T-helper 1 cell (primary cell): ENCODE results near the gene P2RX2.

Experiments
- DNase-seq, 5 donors: peaks; one replicate each; pipeline ENCODE4 v3.0.0-alpha.2; 2012 to 2020

The P2RX2 gene

DNA sequence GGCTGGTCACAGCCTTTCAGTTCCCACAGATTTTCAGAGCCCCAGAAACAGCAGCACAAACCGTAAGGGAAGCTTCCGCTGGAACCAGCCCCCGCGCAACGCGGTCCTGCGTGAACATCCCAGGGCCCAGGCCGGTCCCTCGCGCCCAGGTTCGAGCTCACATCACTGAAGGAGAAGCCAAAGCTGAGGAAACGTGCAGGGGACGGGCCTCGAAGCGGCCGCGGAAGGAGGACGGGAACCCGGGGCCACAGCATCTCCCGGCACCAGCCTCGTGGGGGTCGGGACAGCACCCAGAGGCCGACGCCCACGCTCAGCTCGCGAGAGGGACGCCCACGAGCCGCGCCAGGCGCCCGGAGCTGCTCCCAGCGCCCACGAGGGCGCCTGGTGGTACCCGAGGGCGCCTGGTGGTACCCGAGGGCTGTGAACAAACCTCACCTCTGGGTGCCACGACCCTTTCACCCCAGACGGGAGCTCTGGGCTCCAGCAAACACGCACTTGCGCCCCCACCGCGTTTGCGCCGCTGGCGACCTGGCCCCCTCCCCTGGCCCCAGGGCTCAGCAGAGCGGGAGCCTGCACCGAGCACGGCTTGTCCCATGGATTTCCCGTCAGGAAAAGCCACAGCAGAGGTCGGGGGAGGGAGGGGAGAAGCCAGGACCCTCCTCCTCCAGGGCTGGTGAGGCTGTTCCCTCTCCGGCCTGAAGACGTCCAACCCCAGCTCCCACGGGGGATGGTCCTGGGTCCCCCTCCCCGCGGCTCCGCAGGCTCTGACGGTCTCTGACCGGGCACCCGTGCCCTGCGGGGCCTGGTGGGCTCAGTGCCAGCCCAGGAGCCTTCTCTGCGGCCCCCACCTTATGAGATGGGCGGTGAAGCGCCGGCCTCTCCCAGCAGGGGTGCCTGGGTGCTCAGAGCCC is 15.1 kb upstream of the P2RX2 start:
- DNase-seq: no peak

DNA sequence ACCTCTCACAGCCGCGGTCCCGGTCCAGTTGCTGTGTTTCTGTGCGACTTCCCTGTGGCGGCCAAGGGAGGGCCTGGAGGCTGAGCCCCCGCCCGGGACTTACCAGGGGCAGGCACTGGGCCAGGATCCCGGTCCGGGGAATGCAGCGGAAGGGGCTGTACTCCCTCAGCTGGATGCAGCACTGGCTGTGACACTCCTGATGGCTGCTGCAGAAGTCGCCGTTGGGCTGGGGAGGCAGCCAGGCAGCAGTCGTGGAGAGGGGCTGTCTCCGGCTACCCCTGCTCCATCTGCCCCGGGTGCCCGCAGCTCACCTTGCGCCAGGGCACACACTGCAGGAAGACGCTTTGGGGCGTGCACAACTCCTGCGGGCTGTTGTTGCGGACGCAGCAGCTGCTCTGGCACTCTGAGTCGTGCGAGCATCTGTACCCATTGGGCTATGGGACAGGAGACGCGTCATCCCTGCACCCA is 14.4 kb upstream of the P2RX2 start:
- DNase-seq: no peak

DNA sequence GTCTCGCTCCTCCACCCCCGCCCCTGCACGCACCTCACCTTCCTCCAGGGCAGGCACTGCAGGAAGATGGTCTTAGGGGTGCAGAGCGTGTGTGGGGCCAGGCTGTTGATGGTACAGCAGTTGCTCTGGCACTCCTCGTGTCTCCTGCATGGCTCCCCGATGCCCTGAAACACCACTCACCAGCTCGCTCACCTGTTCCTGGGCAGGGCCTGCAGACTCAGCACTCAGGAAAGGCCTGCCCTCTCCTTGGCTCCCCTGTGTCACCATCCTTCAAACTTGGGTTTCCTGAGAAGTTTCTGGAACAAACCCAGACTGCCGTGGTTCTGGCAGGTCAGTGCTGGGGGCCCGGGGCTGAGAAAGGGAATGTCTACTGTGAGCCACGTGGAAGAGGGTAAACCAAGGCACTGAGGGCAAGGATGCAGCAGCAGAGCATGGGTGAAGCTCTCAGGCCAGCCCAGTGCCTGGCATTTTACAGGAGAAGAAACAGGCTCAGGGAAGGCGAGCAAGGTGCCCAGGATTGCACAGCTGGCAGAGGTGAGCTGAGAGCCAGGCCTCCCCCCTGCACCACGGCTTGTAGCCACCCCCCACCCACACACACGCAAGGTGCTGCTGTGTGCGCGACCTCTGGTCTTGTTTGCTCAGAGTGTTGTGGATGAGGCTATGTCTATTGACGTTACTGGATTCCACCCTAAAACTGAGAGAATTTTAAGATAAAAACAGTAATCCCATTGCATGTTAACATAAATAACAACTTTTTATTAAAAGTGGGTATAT is 13.7 kb upstream of the P2RX2 start:
- DNase-seq: no peak

DNA sequence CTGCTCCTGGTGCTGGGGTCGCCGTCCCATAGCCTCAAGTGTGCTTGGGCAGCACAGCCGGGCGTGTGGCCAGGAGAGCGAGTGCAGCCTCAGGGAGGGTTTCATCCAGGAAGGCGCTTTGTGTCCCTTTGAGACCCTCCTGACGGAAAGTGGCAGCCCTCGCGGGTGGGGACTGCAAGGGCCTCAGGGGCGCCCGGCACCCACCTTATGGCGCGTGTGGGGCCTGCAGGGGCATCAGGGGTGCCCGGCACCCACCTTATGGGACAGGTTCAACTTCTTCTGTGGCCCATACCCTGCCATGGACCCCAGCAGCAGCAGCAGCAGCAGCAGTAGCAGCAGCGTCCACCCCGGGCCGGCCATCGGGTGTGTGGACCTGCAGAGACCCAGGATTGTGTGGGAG is 12.7 kb upstream of the P2RX2 start:
- DNase-seq: no peak

DNA sequence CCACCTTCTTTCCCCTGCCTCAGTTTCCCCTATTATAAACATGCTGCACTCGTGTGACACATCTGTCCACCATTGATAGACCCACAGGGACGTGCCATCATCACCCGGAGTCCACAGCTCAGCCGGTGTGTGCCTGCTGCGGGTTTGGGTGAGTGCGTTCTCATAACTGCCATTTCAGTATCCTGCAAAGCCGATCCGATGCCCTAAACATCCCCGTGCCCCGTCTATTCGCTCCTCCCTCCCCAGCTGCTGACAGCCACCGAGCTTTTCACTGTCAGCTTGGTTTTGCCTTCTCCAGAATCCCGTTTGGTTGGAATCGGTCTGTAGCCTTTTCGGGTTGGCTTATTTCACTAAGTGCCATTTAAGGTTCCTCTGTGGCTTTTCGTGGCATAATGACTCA is 12.1 kb upstream of the P2RX2 start:
- no peak for DNase-seq

DNA sequence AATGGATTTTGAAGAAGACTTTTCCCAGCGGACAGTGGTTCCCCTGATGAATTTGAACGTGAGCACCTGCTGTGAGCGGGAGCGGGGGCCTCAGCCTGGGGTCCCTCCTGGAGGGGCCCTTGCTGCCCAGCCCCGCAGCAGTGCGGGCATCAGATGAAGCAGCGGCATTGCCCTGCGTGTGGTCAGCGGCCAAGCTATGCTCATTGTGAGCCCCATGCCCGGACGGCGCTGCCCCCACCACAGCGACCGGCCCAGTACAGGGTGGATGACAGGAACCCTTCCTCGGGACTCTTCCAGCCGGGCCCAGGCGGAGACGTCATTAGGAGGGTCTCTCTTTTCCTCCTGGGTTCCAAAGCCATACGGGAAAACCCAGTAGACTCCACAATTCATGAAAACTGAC is 11.6 kb upstream of the P2RX2 start:
- DNase-seq: no peak

DNA sequence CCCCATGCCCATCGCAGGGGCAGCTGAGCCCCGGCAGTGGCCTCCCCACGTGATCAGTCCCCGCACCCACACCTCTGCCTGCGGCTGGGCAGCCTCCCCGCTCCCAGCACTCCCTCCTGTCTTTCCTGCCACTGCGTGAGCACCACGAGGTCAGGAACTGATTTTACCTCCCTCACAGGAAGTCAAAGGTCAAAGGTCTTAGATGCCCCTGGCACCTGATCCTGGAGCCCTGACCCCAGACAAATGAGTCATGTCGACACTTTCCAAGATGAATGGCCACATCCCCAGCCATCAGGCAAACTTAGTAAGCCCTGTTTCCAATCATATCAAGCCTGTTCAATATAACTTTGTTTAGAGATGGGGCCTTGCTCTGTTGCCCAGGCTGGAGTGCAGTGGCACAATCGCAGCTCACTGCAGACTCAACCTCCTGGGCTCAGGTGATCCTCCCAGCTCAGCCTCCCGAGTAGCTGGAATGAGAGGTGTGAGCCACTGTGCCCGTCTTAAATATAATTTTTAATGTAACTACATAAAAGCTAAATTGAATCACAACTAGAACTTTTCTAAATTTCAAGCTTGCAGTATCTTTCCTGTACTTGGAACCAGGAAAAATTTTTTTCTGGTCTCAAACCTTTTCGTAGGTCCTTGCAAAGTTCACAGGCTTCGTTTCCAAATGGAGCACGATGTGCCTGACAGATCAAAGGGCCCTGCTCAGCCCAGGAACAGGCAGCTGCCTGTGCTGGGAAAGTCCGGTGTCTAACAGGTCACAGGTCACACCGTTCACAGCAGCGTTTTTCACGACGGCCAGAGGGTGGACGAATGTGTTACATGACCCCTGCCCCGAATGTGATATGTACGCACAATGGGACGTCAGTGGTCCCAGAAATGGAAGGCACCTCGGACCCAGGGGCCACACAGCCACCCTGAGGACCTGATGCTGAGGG is 10.1 kb upstream of the P2RX2 start:
- no peak for DNase-seq

DNA sequence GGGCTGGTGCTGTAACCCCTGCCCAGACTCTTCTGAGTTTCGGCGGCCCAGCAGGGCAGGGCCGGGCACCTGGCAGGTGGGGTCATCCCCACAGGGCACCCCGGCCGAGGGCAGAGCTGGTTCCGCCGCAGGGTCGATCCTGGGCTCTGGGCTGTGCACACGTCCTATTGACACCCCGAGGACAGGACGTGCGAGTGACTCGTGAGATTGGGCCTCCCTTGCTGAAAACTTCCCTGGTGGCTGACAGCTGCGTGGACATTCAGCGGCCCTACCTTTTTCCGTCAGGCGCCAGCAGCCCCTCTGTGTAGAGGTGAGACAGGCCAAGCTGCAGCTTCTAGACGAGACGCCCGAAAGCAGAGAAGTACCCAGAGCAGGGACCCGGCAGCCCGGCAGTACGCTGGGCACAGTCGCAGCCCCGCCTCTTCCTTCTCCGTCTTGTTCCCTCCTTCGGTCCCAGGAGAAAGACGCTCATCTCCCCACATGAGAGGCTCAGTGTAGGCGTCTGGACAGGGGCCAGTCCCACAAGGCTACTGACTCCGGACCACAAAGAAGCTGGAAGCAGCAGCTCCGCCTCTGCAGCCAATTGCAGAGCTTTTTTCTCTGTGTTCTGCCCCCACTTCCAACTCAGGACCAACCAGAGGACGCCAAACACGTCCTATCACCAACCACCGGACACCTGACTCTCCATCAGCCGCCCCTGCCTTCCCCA is 8.4 kb upstream of the P2RX2 start, which contains the start of gene LRCOL1:
LRCOL1 (minus strand) TSS at position 532 of the 709 bp plus-strand sequence. CDS start 4,331 bp downstream, outside the sequence.
- DNase-seq: no peak

DNA sequence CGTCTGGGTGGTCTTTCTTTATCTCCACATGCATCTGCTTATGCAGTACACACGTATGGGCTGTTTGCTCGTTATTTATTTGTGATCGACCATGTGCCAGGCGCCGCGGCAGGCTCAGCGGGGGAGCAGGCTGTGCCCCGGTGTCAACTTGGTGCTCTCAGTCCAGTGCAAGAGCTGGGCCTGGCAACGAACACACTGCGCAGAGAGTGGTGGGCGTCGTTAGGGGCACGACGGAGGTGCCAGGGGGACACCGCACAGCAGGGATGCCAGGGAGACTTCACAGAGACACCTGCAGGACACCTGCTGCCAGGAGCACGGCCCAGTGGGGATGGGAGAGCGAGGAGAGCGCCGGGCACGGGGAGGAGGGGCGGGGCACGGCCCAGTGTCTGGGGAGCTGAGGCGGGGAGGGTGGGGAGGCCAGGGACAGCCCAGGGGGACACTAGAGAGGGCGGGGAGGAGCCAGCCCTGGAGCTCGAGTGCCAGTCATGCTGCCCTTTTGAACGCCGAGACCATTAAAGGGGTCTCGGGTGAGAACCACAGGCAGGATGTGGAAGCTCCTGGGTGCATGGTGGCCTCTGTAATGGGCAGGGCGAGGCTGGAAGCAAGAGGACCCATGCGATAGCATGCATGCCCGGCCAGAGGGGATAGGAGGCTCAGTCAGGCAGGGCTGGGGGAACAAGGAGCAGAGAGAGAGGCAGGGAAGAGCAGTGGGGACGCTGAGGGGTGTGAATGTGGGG is 7.5 kb upstream of the P2RX2 start:
- no peak for DNase-seq

DNA sequence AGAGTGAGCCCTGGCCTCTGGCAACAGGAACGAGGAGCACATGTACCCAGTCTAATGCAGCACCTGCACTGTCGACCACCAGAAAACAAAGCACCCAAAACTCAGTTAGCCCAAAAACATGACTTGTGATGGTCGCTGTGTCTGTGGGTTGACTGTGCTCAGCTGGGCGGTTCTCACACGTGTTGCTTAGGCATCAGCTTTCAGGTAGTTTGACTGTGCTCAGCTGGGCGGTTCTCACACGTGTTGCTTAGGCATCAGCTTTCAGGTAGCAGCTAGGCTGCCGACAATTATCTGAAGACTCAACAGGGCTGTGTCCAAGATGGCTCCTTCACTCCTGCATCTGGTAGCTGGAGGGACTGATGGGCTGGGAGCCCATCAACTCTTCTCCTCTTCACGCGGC is 7.0 kb upstream of the P2RX2 start:
- DNase-seq: no peak

DNA sequence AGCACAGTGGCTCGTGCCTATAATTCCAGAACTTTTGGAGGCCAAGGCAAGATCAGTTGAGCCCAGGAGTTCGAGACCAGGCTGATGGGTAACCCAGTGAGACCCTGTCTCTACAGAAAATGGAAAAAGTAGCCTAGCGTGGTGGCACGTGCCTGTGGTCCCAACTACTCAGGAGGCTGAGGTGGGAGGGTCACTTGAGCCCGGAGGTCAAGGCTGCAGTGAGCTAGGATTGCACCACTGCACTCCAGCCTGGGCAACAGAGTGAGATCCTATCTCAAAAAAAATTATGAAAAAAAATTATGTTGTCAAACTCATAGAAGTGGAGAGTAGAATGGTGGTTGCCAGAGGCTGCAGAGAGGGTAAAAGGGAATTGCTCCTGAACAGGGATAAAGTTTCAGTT is 4.5 kb upstream of the P2RX2 start:
- no peak for DNase-seq

DNA sequence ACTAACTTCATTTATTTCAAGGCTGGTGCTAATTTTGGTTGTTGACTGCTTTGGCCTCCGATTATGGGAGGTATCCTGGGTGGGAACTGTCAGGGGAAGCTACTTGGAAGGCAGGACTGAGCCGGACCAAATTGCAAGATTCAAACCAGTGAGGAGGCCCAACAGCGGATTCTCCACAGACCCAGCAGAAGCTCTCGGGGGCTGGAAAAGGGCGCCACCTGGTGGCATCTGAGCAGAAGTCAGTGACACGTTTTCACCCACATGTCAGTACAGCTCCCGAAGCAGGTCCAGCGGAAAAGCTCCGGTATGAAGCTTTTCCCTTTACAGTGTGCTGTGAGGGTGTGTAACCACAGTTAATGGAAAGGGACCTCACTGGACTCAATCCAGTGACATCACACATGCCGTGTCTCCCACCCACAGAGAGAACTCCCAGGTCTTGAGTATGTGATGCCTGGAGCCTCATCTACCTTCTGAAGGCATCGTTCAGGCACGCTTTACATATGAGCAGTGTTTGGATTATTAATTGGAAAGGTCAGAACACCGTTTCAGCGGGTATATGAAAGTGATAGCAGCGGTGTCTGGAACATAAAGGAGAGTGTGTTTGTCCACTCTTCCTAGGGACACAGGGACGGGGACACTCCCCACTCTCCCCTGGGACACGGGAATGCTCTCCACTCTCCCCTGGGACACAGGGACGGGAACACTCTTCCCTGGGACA is 3.6 kb upstream of the P2RX2 start:
- peak; percentile 46 to 74 (median 64) for DNase-seq

DNA sequence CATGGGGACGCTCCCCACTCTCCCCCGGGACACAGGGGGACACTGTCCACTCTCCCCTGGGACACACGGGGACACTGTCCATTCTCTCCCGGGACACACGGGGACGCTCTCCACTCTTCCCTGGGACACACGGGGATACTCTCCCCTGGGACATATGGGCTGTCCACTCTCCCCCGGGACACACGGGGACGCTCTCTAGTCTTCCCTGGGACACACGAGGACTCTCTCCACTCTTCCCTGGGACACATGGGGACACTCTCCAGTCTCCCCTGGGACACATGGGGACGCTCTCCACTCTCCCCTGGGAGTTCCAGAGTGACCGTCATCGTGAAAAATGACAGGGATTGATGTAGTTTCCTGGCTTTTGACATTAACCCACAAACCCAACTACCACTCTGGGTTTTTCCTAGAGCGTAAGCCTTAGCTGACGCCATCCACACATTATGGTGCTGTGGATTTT is 3.0 kb upstream of the P2RX2 start:
- DNase-seq: no peak

DNA sequence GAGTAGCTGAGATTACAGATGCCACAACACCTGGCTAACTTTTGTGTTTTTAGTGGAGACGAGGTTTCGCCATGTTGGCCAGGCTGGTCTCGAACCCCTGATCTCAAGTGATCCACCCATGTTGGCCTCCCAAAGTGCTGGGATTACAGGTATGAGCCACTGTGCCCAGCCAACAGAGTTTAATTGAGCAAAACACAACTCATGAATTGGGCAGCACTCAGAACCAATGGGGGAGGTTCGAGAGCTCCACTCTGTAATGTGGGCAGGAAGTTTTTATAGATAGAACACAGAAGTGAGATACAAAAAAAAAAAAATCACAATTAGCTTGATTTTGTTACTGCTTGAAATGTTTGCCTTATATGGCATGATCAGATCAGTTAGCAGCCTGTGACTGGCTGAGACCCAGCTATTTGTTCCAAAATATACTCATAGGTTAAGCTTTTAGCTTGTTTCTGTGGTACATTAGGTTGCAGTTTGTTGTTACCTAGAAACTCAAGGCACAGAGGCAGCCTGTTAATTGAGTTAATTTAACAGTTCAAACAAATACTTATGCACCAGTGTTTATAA is 1.4 kb upstream of the P2RX2 start:
- DNase-seq: no peak

DNA sequence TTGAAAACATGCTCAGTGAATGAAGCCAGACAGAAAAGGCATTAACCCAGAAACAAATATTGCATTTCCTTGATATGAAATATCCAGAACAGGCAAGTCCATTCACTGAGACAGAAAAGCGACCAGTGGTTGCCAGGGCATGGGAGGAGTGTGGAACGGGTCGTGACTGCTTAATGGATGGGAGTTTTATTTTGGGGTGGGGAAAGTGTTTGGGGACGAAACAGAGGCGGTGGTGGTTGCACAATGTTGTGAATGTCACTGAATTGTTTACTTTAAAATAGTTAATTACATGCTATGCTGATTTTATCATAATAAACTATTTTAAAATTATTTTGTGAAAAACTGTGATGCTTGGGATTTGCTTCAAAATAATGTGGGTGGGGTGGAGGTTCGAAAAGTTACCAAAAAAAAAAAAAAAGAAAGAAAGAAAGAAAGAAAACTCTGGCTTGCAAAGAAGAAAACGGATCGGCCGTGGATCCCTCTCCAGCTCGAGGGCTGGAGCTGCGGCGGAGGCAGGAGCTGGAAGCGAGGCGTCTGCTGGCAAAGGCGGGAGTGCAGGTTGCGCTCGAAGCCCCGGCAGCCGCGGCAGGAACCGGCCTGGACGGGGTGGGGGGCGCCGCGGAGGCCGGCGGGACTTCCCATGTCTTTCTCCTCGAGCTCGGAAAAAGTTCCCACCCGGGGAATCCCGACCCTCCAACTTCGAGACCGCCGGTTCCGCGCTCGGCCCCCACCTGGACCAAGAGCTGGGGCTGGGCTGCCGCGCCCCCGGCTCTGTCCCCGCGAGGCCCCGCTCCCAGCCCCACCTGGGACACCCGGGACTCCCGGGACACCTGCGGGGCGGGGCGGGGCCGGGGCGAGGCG is 524 bp upstream of the P2RX2 start:
- DNase-seq: no peak

DNA sequence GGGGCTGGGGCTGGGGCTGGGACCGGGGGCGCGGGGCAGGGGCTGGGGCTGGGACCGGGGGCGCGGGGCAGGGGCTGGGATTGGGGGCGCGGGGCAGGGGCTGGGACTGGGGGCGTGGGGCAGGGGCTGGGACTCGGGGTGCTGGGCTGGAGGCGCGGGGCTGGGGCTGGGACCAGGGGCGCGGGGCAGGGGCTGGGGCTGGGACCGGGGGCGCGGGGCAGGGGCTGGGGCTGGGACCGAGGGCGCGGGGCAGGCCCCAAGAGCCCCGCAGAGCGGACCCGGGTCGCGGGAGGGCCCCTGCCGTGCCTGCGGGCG is 452 bp downstream of the P2RX2 start:
- DNase-seq: no peak

DNA sequence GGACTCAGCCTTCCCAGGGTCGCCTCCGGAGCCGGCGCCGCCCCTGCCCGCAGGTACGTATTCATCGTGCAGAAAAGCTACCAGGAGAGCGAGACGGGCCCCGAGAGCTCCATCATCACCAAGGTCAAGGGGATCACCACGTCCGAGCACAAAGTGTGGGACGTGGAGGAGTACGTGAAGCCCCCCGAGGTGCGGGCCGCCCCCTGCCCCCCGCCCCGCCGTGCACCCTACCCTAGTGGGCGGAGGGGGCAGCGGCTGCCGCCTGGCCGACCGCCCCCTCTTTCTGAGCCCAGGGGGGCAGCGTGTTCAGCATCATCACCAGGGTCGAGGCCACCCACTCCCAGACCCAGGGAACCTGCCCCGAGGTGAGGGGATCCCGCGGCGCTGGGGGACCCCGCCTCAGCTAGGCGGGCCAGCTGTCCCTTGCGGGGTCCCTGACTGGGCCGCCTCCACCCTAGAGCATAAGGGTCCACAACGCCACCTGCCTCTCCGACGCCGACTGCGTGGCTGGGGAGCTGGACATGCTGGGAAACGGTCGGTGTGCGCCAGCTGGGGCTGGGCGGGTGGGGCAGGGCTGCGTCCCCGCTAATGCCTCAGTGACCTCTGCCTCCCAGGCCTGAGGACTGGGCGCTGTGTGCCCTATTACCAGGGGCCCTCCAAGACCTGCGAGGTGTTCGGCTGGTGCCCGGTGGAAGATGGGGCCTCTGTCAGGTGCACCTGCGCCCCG is 973 bp downstream of the P2RX2 start:
- DNase-seq: no peak

DNA sequence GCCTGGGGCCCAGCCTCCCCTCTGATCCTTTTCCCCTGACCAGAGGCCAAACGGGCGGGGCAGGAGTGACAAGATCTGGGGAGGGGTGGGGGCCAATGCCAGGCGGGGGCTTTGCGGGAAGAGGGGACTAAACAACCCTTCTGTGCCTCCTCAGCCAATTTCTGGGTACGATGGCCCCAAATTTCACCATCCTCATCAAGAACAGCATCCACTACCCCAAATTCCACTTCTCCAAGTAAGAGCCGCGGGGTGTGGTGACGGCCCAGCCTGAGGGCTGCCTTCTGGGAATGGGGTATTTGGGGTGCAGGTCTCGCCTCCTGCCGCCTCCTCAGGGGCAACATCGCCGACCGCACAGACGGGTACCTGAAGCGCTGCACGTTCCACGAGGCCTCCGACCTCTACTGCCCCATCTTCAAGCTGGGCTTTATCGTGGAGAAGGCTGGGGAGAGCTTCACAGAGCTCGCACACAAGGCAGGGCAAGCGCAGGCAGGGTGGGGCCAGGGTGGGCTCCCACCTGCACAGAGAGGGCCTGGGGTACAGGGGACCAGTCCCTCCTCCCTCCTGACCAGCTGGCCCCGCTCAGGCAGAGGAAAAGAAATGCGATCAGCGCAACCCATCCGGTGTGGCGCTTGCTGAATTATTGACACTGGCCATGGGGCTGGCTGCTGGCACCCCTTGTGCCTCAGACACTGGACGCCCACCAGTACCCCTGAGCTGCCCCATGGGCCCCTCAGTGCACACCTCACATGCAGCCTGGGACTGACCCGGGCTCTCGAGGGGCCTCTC is 1.7 kb downstream of the P2RX2 start:
- no peak for DNase-seq
